ENCODE results near the gene ETNK1. TPM values are rescaled to one million over a fixed set of nuclear protein-coding genes. Genes with fewer than 3 reads are reported as not detected.
"Not testable (repeated sequence)": the region's sequence is repeated elsewhere in the genome, so short reads cannot be mapped to it uniquely, and the experiment has no call there.

The ETNK1 gene
- polyA plus RNA-seq, 3 donors = 13.7 to 17.3 (median 16.5) TPM

- DNase-seq = no peak
- H3K4me1 Mint-ChIP-seq = no peaks in the 10 kb centered on the region
- no peaks in the 10 kb centered on the region for H3K36me3 Mint-ChIP-seq
- Histone ChIP-seq H3K4me2 (replicated peaks; ENCODE audit: extremely low read depth, low read length, poor library complexity, severe bottlenecking) (no peak overlapping the region), H4K20me1 (ENCODE audit: insufficient read depth, low read length) (no peaks in the 10 kb centered on the region), H3K27ac (ENCODE audit: low read depth in 1 of 2, low read length in 2 of 2) (no peak overlapping the region), H3K9me3 (replicated peaks in 1 of 2; ENCODE audit: control insufficient read depth in 1 of 2, insufficient read depth in 1 of 2, low read length in 2 of 2) (peaks cover 26 to 32% of the 10 kb centered on the region in 2 donors), H2AFZ (ENCODE audit: insufficient read depth, low read depth, low read length, poor library complexity, severe bottlenecking) (no peak overlapping the region), H3K4me1 (ENCODE audit: control insufficient read depth in 1 of 2, insufficient read depth in 2 of 2, low read length in 2 of 2) (no peaks in the 10 kb centered on the region), H3K4me3 (replicated peaks in 1 of 3; ENCODE audit: low read depth in 2 of 3, low read length in 3 of 3) (no peak overlapping the region), H3K9ac (ENCODE audit: insufficient read depth, low read length, poor library complexity, severe bottlenecking) (no peak overlapping the region), H3K36me3 (replicated peaks in 1 of 2; ENCODE audit: control insufficient read depth in 1 of 2, insufficient read depth in 2 of 2, low read length in 2 of 2) (no peaks in the 10 kb centered on the region), H3K27me3 (ENCODE audit: control insufficient read depth in 2 of 2, insufficient read depth in 2 of 2, low read length in 2 of 2) (no peaks in the 10 kb centered on the region), H3K79me2 (ENCODE audit: insufficient read depth, low read length) (no peaks in the 10 kb centered on the region)
- no peak for TF ChIP-seq CTCF (IDR thresholded peaks at IDR 0.05)
- peaks cover 0 to 4% (median 1%) of the 10 kb centered on the region in 3 donors for H3K27me3 Mint-ChIP-seq (ENCODE audit: low read depth in 3 of 3)
- H3K4me3 Mint-ChIP-seq = no peak overlapping the region
- no peak overlapping the region for H3K27ac Mint-ChIP-seq
- no CpG with 5 or more reads among the region's 3 CpGs for WGBS (ENCODE audit: insufficient coverage)
- peaks cover 20 to 31% (median 30%) of the 10 kb centered on the region in 7 donors for H3K9me3 Mint-ChIP-seq
- intact Hi-C loops (cut with micrococcal nuclease) = no loop called here
Observed at GRCh38 chr12:22610131-22610530, 14.8 kb upstream of the ETNK1 start.

GRCh38 chr12:22612822-22613221 is 12.1 kb upstream of the ETNK1 start:
- WGBS (ENCODE audit: insufficient coverage) = 90% methylated on average over 3 of the region's 6 CpGs
- intact Hi-C loops (cut with micrococcal nuclease); H3K4me1 Mint-ChIP-seq; H4K20me1 ChIP-seq (ENCODE audit: insufficient read depth, low read length); H3K27me3 Mint-ChIP-seq (ENCODE audit: low read depth in 3 of 3); H3K4me3 ChIP-seq (replicated peaks in 1 of 3; ENCODE audit: low read depth in 2 of 3, low read length in 3 of 3); H3K27ac ChIP-seq (ENCODE audit: low read depth in 1 of 2, low read length in 2 of 2); H3K36me3 ChIP-seq (replicated peaks in 1 of 2; ENCODE audit: control insufficient read depth in 1 of 2, insufficient read depth in 2 of 2, low read length in 2 of 2); H3K27ac Mint-ChIP-seq; H3K36me3 Mint-ChIP-seq; H3K4me2 ChIP-seq (replicated peaks; ENCODE audit: extremely low read depth, low read length, poor library complexity, severe bottlenecking); DNase-seq; H3K79me2 ChIP-seq (ENCODE audit: insufficient read depth, low read length); H3K4me1 ChIP-seq (ENCODE audit: control insufficient read depth in 1 of 2, insufficient read depth in 2 of 2, low read length in 2 of 2); H3K9ac ChIP-seq (ENCODE audit: insufficient read depth, low read length, poor library complexity, severe bottlenecking); H3K27me3 ChIP-seq (ENCODE audit: control insufficient read depth in 2 of 2, insufficient read depth in 2 of 2, low read length in 2 of 2); H2AFZ ChIP-seq (ENCODE audit: insufficient read depth, low read depth, low read length, poor library complexity, severe bottlenecking); H3K4me3 Mint-ChIP-seq: not testable (repeated sequence)
- H3K9me3 Mint-ChIP-seq = peaks cover 28 to 49% (median 36%) of the 10 kb centered on the region in 7 donors
- peaks cover 37 to 40% of the 10 kb centered on the region in 2 donors for H3K9me3 ChIP-seq (replicated peaks in 1 of 2; ENCODE audit: control insufficient read depth in 1 of 2, insufficient read depth in 1 of 2, low read length in 2 of 2)

Data from CD14-positive monocyte (primary cell).